Right atrium auricular region (tissue), 2 donors: ENCODE measurements around the gene HOXA10. TPM values are rescaled to one million over a fixed set of nuclear protein-coding genes. Genes with fewer than 3 reads are reported as not detected.

Experiments
- DNase-seq: peaks from one replicate; pipeline ENCODE4 v3.0.0-alpha.2; 2019; ENCODE audit warnings: low spot score
- H3K27ac ChIP-seq, 2 donors: fragments of 200-600 bp; sonication (generic); 1 replicate in 1 of 2; 2 replicates in 1 of 2; pipeline ENCODE4 v1.5.1; 2016 to 2019
- H3K27me3 ChIP-seq, 2 donors: fragments of 200-600 bp; sonication (generic); one replicate each; pipeline versions ENCODE4 v1.5.1 to v1.6.0; 2017 to 2019
- H3K36me3 ChIP-seq: fragments of 200-600 bp; sonication (generic); one replicate; pipeline ENCODE4 v1.5.1; 2016
- H3K4me1 ChIP-seq, 2 donors: fragments of 200-600 bp; sonication (generic); one replicate each; pipeline versions ENCODE4 v1.5.1 to v1.6.0; 2017 to 2019
- H3K4me3 ChIP-seq, 2 donors: fragments of 200-600 bp; sonication (generic); 1 replicate in 1 of 2; 2 replicates in 1 of 2; pipeline ENCODE4 v1.5.1; 2017 to 2019; ENCODE audit warnings: mild to moderate bottlenecking in 1 of 2, moderate library complexity in 1 of 2
- H3K9me3 ChIP-seq, 2 donors: fragments of 200-600 bp; sonication (generic); one replicate each; pipeline ENCODE4 v1.5.1; 2019
- total RNA-seq, 2 donors: library from RNA; depleted of rRNA; stranded (reverse); fragments of >200 nt; gene quantifications; one replicate each; pipeline ENCODE4 v1.1.0, GENCODE V29; 2016
- TF ChIP-seq, protein P1 (sequence below), 2 donors: fragments of 200-600 bp; sonication (generic); IDR thresholded peaks; one replicate each; pipeline ENCODE4 v1.5.1; 2019; ENCODE audit warnings: antibody characterized with exemption in 2 of 2

The HOXA10 gene
- total RNA-seq, 2 donors from 2014 or later: not detected

DNA sequence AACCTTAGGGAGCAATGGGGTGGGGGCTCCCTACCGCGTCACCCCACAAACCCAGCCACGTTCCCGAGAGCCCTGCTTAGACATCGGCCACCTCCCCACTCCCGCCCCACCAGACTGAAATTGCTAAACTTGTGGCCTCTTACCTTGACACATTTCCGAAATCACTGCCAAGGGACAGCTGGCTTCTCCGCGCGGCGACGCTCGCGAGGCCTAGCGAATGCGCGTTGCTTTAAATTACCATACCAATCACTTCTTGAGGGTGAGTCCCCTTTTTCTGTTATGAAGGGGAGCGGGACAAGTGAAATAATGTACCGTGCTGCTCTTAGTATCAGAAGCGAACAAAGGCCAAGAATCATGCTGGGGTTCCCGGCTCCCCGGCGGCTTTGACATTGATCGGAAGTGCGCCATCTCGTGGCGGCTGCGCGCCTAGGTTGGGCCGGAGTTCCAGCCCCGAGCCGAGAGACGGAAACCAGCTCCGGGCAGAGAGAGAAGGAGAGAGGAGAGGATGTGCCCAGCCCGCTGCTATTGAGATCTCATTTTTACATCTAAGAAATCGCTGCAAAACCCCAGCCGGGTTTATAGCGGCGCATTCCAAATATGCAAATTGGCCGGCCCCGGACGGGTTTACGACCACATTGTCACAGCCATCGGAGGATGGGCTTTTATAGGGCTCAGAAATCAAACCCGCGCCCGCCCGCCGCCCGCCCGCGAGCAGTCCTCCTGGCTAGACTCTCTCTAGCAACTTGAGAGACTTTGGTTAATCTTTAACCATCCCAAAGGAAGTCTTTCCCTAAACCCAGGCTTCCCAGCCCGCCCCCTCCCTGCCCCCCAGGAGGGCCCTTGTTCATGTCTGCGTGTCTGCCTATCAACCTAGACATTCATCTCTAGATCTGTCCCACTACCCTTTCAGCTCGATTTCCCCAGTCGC is 5.6 kb upstream of the HOXA10 start:
- no peaks in the 10 kb centered on the region for H3K36me3 ChIP-seq
- H3K9me3 ChIP-seq: no peaks in the 10 kb centered on the region
- TF ChIP-seq, protein P1, sequence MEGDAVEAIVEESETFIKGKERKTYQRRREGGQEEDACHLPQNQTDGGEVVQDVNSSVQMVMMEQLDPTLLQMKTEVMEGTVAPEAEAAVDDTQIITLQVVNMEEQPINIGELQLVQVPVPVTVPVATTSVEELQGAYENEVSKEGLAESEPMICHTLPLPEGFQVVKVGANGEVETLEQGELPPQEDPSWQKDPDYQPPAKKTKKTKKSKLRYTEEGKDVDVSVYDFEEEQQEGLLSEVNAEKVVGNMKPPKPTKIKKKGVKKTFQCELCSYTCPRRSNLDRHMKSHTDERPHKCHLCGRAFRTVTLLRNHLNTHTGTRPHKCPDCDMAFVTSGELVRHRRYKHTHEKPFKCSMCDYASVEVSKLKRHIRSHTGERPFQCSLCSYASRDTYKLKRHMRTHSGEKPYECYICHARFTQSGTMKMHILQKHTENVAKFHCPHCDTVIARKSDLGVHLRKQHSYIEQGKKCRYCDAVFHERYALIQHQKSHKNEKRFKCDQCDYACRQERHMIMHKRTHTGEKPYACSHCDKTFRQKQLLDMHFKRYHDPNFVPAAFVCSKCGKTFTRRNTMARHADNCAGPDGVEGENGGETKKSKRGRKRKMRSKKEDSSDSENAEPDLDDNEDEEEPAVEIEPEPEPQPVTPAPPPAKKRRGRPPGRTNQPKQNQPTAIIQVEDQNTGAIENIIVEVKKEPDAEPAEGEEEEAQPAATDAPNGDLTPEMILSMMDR (IDR thresholded peaks at IDR 0.05): peak; percentile 65 to 73
- H3K4me1 ChIP-seq: peaks cover 0 to 29% of the 10 kb centered on the region in 2 donors
- H3K4me3 ChIP-seq: no peak overlapping the region
- DNase-seq: no peak
- no peak overlapping the region for H3K27ac ChIP-seq
- peaks cover 55 to 83% of the 10 kb centered on the region in 2 donors for H3K27me3 ChIP-seq

DNA sequence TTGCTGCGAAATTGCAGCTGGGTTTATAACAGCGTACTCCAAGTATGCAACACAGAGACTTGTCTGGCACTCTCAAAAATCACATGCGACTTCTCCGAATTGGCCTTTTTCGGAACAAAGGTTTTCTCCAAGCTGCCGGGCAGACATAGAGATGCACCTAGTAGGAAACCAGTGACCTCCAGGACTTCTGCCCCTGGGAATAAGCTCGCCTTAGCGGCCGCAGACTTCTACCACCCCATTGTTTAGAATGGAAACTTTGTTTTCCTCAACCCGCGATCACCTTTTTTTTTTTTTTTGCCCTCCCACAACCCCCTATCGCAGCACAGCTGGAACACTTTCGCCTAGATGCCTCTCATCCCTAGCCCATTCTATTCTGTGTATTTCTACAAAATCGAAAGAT is 4.9 kb upstream of the HOXA10 start:
- H3K36me3 ChIP-seq: no peaks in the 10 kb centered on the region
- H3K27me3 ChIP-seq: peaks cover 57 to 83% of the 10 kb centered on the region in 2 donors
- H3K27ac ChIP-seq: no peak overlapping the region
- DNase-seq: no peak
- no peak overlapping the region for H3K4me3 ChIP-seq
- peaks cover 0 to 29% of the 10 kb centered on the region in 2 donors for H3K4me1 ChIP-seq
- no peaks in the 10 kb centered on the region for H3K9me3 ChIP-seq
- TF ChIP-seq, protein P1 (IDR thresholded peaks at IDR 0.05): no peak

DNA sequence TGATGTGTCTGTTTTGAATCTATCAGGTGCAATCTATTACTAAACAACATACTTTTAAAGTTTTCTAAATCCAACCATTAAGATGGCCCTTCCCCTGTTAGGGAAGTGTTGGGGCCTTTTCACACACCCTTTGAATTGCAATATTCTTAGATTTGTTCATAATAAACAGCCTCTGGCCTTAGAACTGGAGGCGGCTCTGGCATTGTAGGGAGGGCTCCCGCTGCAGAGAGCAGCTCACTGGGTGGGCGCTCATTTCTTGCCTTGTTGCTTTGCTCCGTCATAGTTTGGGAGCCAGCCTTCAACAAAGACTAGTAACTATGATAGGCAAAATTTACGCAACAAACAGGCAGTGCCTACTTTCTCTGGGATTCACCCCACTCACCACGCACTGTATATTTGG is 4.2 kb upstream of the HOXA10 start:
- no peaks in the 10 kb centered on the region for H3K36me3 ChIP-seq
- no peak overlapping the region for H3K4me3 ChIP-seq
- no peaks in the 10 kb centered on the region for H3K9me3 ChIP-seq
- peaks cover 55 to 82% of the 10 kb centered on the region in 2 donors for H3K27me3 ChIP-seq
- peaks cover 0 to 29% of the 10 kb centered on the region in 2 donors for H3K4me1 ChIP-seq
- no peak for DNase-seq
- no peak overlapping the region for H3K27ac ChIP-seq
- TF ChIP-seq, protein P1 (IDR thresholded peaks at IDR 0.05): no peak

DNA sequence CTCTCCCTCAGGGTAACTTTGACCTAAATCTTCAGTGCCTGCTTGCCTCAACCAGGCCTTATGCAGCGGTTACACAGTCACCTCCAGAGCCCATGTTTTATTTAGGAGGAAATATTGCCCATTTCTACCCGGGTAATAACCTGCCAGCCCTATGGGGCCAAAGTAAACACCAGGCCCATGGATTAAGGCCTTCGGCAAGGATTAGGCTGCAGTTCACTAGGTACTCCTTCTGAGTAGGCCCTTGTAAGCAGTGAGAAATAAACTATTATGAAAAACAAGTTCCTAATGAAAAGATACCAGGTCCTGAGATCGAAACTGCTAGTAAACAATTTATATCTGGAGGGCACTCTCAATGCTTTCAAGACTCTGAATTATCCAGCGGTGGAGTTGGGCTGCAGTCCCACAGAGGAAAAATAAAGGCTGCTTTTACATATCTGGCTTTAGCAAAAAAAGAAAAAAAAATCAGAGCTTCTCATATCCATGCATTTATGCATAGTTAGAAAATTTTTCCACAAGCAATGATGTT is 3.7 kb upstream of the HOXA10 start:
- Histone ChIP-seq H3K27ac (no peak overlapping the region), H3K4me3 (no peak overlapping the region), H3K27me3 (peaks cover 53 to 82% of the 10 kb centered on the region in 2 donors), H3K36me3 (no peaks in the 10 kb centered on the region), H3K9me3 (no peaks in the 10 kb centered on the region), H3K4me1 (peaks cover 0 to 29% of the 10 kb centered on the region in 2 donors)
- DNase-seq: no peak
- TF ChIP-seq, protein P1 (IDR thresholded peaks at IDR 0.05): no peak

DNA sequence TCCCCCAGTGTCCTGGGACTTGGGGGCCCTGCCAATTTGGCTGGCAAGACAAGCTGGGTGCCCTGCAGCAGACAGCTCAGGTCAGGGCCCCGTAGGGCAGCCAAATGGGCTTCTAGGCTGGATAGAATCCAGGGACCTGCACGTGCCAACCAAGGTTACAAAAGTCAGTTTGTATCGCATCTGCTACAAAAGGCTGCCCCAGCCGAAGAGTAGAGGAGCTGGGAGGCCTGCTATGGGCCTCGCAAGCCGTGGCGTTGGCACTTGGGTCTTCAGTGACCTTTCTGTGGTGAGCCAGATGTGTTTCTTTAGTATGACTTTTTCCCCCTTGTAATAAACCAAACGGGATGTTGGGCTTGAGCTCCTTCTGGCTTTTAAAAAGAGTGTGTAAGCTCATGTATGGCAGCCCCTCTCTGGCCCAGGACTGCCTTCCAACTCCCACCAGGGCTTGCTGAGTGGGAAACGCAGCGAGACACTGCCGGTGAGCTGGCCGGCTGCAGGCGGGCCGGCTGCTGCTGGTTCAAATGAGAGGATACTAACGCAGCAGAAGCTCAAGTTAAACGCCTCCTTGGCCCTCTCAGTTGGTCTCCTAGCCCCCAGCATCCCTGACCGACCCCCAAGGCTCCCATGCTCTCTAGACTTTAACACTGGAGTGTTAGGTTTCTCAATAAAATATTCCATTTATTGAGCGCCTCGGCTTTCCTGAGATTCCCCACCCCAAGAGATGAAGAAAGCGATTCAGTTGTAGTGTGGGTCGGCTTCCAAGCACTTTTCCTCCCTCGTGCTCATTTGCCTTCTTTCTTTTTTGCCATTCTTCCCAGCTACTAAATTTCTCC is 3.1 kb upstream of the HOXA10 start:
- peaks cover 0 to 36% of the 10 kb centered on the region in 2 donors for H3K4me1 ChIP-seq
- no peak overlapping the region for H3K4me3 ChIP-seq
- no peak for DNase-seq
- no peaks in the 10 kb centered on the region for H3K9me3 ChIP-seq
- H3K27me3 ChIP-seq: peaks cover 56 to 82% of the 10 kb centered on the region in 2 donors
- TF ChIP-seq, protein P1 (IDR thresholded peaks at IDR 0.05): no peak
- H3K27ac ChIP-seq: no peak overlapping the region
- no peaks in the 10 kb centered on the region for H3K36me3 ChIP-seq
